ENCODE data around the gene GBE1.

- TF ChIP-seq ZNF354B (CRISPR knock-in tag; IDR thresholded peaks at IDR 0.05) (no peak), KLF16 (IDR thresholded peaks at IDR 0.05) (no peak), CTCF (IDR thresholded peaks at IDR 0.05 in 2 of 3, conservative IDR thresholded peaks at IDR 0.05 in 1 of 3; ENCODE audit: insufficient read depth in 2 of 3, low read depth in 1 of 3, low read length in 3 of 3) (no peak), EZH2 (IDR thresholded peaks at IDR 0.05; ENCODE audit: borderline replicate concordance, low read depth, low read length) (no peak), TEAD4 (IDR thresholded peaks at IDR 0.05; ENCODE audit: low read length) (no peak), TEAD4 (CRISPR knock-in tag; IDR thresholded peaks at IDR 0.05; ENCODE audit: borderline replicate concordance) (no peak), PHF21A (IDR thresholded peaks at IDR 0.05; ENCODE audit: borderline replicate concordance, low read depth) (no peak), SOX6 (IDR thresholded peaks at IDR 0.05) (no peak), CAMTA2 (CRISPR knock-in tag; conservative IDR thresholded peaks at IDR 0.05) (no peak), POLR2A (conservative IDR thresholded peaks at IDR 0.05) (no peak)
Observed at GRCh38 chr3:81769299-81769698, 7.9 kb upstream of the GBE1 start.
